HFF-Myc (cell line): ENCODE results near the gene VPS9D1.
"Not testable (repeated sequence)": the region's sequence is repeated elsewhere in the genome, so short reads cannot be mapped to it uniquely, and the experiment has no call there.

Source experiments
- DNase-seq: peaks from one replicate; pipeline ENCODE4 v3.0.0-alpha.2; 2011; ENCODE audit warnings: low read depth; ENCODE audit errors: extremely low read depth
- H3K4me3 ChIP-seq: replicated peaks from 2 replicates; pipeline ENCODE4 v1.5.1; 2011; ENCODE audit warnings: low read depth, mild to moderate bottlenecking, control low read depth, low read length
- TF ChIP-seq, protein P1 (sequence below): IDR thresholded peaks from 2 replicates; pipeline ENCODE4 v1.5.1; 2012; ENCODE audit warnings: mild to moderate bottlenecking, low read depth, low read length, control low read depth; ENCODE audit errors: missing control alignments

VPS9D1 gene

DNA sequence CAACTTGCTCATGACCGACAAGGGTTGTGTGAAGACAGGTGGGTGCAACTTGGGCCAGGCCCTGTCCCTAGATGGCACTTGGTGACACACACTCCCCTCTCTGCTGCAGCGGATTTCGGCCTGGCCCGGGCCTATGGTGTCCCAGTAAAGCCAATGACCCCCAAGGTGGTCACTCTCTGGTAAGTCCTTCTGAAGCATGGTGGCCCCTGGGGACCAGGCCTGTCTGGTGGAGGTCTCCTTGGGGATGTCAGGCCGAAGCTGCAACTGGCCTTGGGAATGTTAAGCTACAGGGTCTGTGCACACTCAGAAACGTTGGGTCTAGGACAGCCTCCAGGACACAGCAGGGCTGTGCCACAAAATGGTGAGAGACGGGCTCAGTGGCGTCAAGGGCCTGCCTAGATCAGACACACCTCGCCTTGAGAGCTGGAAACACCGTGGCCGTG, 27.4 kb downstream of the VPS9D1 start:
- H3K4me3 ChIP-seq, result no peak overlapping the region
- no peak for DNase-seq
- TF ChIP-seq, protein P1, sequence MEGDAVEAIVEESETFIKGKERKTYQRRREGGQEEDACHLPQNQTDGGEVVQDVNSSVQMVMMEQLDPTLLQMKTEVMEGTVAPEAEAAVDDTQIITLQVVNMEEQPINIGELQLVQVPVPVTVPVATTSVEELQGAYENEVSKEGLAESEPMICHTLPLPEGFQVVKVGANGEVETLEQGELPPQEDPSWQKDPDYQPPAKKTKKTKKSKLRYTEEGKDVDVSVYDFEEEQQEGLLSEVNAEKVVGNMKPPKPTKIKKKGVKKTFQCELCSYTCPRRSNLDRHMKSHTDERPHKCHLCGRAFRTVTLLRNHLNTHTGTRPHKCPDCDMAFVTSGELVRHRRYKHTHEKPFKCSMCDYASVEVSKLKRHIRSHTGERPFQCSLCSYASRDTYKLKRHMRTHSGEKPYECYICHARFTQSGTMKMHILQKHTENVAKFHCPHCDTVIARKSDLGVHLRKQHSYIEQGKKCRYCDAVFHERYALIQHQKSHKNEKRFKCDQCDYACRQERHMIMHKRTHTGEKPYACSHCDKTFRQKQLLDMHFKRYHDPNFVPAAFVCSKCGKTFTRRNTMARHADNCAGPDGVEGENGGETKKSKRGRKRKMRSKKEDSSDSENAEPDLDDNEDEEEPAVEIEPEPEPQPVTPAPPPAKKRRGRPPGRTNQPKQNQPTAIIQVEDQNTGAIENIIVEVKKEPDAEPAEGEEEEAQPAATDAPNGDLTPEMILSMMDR, result no peak

GRCh38 chr16:89691986-89692569, 28.6 kb downstream of the VPS9D1 start:
- H3K4me3 ChIP-seq, result no peak overlapping the region
- DNase-seq, result no peak
- TF ChIP-seq, protein P1, result no peak

DNA sequence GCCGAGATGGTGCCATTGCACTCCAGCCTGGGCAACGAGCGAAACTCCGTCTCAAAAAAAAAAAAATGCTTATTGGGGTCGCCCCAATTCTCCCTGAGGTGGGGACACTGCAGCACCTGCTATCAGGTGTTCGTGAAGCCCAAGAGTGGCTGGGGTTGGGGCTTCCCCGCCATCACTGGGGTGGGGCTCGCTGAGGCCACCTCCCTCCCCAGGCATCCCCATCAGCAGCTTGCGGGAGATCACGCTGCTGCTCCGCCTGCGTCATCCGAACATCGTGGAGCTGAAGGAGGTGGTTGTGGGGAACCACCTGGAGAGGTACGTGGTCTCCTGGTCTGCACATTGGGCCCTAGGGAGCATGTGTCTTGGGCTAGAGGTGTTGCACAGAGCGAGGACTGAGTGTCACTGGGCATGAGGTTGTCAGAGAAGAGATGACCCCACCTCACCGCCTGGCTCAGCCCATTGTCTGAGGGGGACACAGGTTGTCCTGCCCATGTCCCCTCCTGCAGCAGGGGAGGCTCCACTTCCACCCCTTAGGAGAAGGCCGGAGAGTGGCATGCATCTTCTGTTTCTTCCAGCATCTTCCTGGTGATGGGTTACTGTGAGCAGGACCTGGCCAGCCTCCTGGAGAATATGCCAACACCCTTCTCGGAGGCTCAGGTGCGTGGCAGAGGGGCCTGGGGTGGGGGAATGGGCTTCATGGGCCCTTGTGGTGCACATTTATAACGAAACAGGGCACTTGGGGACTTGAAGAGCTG, 29.3 kb downstream of the VPS9D1 start:
- DNase-seq, result no peak
- TF ChIP-seq, protein P1, result no peak
- H3K4me3 ChIP-seq, result no peak overlapping the region

- TF ChIP-seq, protein P1, result no peak
- no peak overlapping the region for H3K4me3 ChIP-seq
- no peak for DNase-seq
Observed at GRCh38 chr16:89690392-89690901, 30.3 kb downstream of the VPS9D1 start.

GRCh38 chr16:89689621-89690020, 31.1 kb downstream of the VPS9D1 start:
- not testable (repeated sequence) for H3K4me3 ChIP-seq, DNase-seq

GRCh38 chr16:89689142-89689541, 31.6 kb downstream of the VPS9D1 start:
- no peak overlapping the region for H3K4me3 ChIP-seq
- TF ChIP-seq, protein P1, result no peak
- DNase-seq, result no peak

- TF ChIP-seq, protein P1, result no peak
- no peak overlapping the region for H3K4me3 ChIP-seq
- DNase-seq, result no peak
Observed at GRCh38 chr16:89688395-89688794, 32.3 kb downstream of the VPS9D1 start.
